Gastrocnemius medialis (tissue), 4 donors: ENCODE measurements around the gene FITM1. TPM values are rescaled to one million over a fixed set of nuclear protein-coding genes. Genes with fewer than 3 reads are reported as not detected.

Experiments used
- ATAC-seq, 2 donors: fragments of 150-250 bp; one replicate each; pipeline ENCODE4 v1.9.1; 2016
- DNase-seq, 2 donors: peaks; one replicate each; pipeline ENCODE4 v3.0.0-alpha.2; 2019
- H3K27ac ChIP-seq, 4 donors: fragments of 200-600 bp; sonication (generic); 1 replicate in 1 of 4; 2 replicates in 3 of 4; pipeline ENCODE4 v1.5.1; 2016 to 2018; ENCODE audit warnings: mild to moderate bottlenecking in 2 of 4, moderate library complexity in 1 of 4
- H3K27me3 ChIP-seq, 3 donors: fragments of 200-600 bp; sonication (generic) in 2 of 3; 1 replicate in 1 of 3; 2 replicates in 2 of 3; pipeline versions ENCODE4 v1.5.1 to v1.6.0; 2016 to 2019; ENCODE audit warnings: mild to moderate bottlenecking in 1 of 3, moderate library complexity in 1 of 3
- H3K36me3 ChIP-seq, 2 donors: fragments of 200-600 bp; sonication (generic) in 1 of 2; one replicate each; pipeline ENCODE4 v1.5.1; 2017 to 2018
- H3K4me1 ChIP-seq, 2 donors: fragments of 200-600 bp; sonication (generic) in 1 of 2; one replicate each; pipeline ENCODE4 v1.5.1; 2016 to 2017; ENCODE audit warnings: mild to moderate bottlenecking in 2 of 2
- H3K4me3 ChIP-seq, 4 donors: fragments of 200-600 bp; sonication (generic) in 3 of 4; 1 replicate in 1 of 4; 2 replicates in 3 of 4; pipeline ENCODE4 v1.5.1; 2016 to 2019; ENCODE audit warnings: mild to moderate bottlenecking in 2 of 4
- H3K9me3 ChIP-seq, 3 donors: fragments of 200-600 bp; sonication (generic) in 2 of 3; 1 replicate in 1 of 3; 2 replicates in 2 of 3; pipeline ENCODE4 v1.5.1; 2016 to 2019
- POLR2A ChIP-seq, 2 donors: fragments of 450-650 bp; IDR thresholded peaks; one replicate each; pipeline ENCODE4 v1.6.1; 2017; ENCODE audit warnings: antibody characterized with exemption in 2 of 2, mild to moderate bottlenecking in 2 of 2, moderate library complexity in 2 of 2
- in situ Hi-C, 4 donors: fragments of 200-750 bp; cut with MboI; loops; one replicate each; pipeline versions ENCODE4 v1.15.0 to v1.8.0; 2017; ENCODE audit warnings: low sequenced_read_pairs in 4 of 4
- intact Hi-C: fragments of 100-400 bp; cut with DNase I; formaldehyde crosslinking; loops from one replicate; pipeline ENCODE4 v1.15.1; 2023; ENCODE audit warnings: low total_unique reads
- total RNA-seq, 4 donors: library from RNA; depleted of rRNA; stranded (reverse); fragments of >200 nt; gene quantifications; one replicate each; pipeline versions ENCODE4 v1.1.0 to v1.2.3, GENCODE V29; 2016
- TF ChIP-seq, protein P1 (sequence below), 5 experiments: fragments of 450-650 bp in 3 of 5; fragments of 200-600 bp in 2 of 5; sonication (generic) in 2 of 5; IDR thresholded peaks in 4 of 5; conservative IDR thresholded peaks in 1 of 5; 1 replicate in 4 of 5; 2 replicates in 1 of 5; pipeline ENCODE4 v1.5.1; 2016 to 2019; ENCODE audit warnings: antibody characterized with exemption in 5 of 5, mild to moderate bottlenecking in 3 of 5, moderate library complexity in 3 of 5

FITM1 gene
- total RNA-seq, 4 donors from 2014 or later = 45.3 to 91.3 (median 65.4) TPM

DNA sequence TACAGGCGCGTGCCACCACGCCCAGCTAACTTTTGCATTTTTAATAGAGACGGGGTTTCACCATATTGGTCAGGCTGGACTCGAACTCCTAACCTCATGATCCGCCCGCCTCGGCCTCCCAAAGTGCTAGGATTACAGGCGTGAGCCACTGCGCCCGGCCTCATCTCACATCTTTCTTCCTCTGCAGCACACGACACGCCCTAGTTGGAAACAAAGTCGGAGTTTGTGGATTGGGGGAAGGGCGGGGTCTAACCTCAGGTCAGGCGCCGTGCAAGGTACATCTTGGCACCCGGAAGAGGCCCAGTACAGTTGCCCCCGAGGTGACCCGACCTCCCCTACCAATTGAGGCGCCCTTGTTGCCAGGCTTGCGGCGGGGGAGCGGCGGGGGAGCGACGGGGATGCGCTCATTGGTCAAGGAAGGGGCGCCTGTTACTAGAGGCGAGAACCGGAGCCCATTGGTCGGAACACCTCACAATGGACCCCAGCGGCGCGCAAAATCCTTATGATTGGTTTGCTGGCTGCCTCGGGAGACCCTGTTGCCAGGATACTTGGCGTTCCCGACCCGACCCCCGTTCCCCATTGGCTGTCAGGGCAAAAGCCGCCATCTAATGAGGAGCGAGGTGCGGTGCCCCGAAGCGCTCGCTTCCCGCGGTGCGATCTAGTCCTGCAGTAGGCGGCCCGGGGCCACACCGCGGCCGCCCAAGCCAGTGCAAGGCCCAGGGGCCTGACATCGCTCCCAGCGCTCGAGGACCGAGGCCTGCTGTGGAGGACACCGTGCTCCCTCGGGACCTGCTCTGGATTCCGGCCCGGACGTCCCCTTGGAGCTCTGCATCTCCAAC, 41.2 kb downstream of the FITM1 start, which contains the start of gene REC8:
Gene REC8 (plus strand): TSS at position 659 of the 839 bp plus-strand sequence. CDS start 473 bp downstream, outside the sequence.
- no peaks in the 10 kb centered on the region for H3K9me3 ChIP-seq
- in situ Hi-C loops = no loop called here
- H3K4me3 ChIP-seq = peak within 1 kb of the TSS in 1 of 4 donors; percentile 21
- H3K4me1 ChIP-seq = peaks cover 4 to 5% of the 10 kb centered on the region in 2 donors
- no peaks in the 10 kb centered on the region for H3K36me3 ChIP-seq
- DNase-seq (peak in 1 of 2 donors; percentile 32), ATAC-seq (peak in 1 of 2 donors; percentile 44)
- intact Hi-C loops = no loop called here
- no peak within 1 kb of the TSS for H3K27ac ChIP-seq
- TF ChIP-seq, protein P1, sequence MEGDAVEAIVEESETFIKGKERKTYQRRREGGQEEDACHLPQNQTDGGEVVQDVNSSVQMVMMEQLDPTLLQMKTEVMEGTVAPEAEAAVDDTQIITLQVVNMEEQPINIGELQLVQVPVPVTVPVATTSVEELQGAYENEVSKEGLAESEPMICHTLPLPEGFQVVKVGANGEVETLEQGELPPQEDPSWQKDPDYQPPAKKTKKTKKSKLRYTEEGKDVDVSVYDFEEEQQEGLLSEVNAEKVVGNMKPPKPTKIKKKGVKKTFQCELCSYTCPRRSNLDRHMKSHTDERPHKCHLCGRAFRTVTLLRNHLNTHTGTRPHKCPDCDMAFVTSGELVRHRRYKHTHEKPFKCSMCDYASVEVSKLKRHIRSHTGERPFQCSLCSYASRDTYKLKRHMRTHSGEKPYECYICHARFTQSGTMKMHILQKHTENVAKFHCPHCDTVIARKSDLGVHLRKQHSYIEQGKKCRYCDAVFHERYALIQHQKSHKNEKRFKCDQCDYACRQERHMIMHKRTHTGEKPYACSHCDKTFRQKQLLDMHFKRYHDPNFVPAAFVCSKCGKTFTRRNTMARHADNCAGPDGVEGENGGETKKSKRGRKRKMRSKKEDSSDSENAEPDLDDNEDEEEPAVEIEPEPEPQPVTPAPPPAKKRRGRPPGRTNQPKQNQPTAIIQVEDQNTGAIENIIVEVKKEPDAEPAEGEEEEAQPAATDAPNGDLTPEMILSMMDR (IDR thresholded peaks at IDR 0.05 in 4 of 5, conservative IDR thresholded peaks at IDR 0.05 in 1 of 5) = no peak
- H3K27me3 ChIP-seq = peaks cover 9 to 21% (median 15%) of the 10 kb centered on the region in 3 donors

DNA sequence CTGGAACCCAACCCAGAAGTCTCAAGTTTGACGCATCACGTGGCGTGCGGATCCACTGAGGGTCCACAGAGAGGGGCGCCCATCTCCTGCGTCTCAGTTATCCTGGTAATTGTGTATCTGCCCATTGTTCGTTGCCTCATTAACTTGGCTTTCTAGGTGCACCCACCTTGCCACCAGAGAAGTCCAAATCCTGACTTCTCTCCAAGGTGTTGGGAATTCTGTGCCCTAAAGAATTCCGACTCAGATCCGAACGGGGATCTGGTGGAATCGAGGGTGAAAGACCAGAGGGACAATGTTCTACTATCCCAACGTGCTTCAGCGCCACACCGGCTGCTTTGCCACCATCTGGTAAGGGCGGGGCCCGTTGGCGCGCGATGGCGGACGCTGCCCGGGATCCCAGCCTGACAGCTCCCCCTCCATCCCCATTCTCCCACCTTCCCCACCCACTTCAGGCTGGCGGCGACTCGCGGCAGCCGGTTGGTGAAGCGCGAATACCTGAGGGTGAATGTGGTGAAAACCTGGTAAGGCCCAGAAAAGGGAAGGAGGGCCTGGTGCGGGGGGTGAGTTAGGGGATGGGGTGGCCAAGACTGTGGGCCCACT, 41.9 kb downstream of the FITM1 start:
- Histone ChIP-seq H3K27ac (no peak overlapping the region), H3K27me3 (peaks cover 9 to 21% (median 15%) of the 10 kb centered on the region in 3 donors), H3K4me1 (peaks cover 4 to 5% of the 10 kb centered on the region in 2 donors), H3K9me3 (no peaks in the 10 kb centered on the region), H3K4me3 (peak overlapping the region in 1 of 4 donors; percentile 21), H3K36me3 (no peaks in the 10 kb centered on the region)
- in situ Hi-C loops = no loop called here
- intact Hi-C loops = no loop called here
- DNase-seq (no peak), ATAC-seq (peak in 1 of 2 donors; percentile 17)
- TF ChIP-seq, protein P1 (IDR thresholded peaks at IDR 0.05 in 4 of 5, conservative IDR thresholded peaks at IDR 0.05 in 1 of 5) = no peak
- no peak for TF ChIP-seq POLR2A (IDR thresholded peaks at IDR 0.05)

GRCh38 chr14:24172871-24173281, 42.4 kb downstream of the FITM1 start:
- Histone ChIP-seq H3K4me1 (peaks cover 4 to 5% of the 10 kb centered on the region in 2 donors), H3K27ac (no peak overlapping the region), H3K36me3 (peaks cover 0 to 2% of the 10 kb centered on the region in 2 donors), H3K27me3 (peaks cover 9 to 21% (median 15%) of the 10 kb centered on the region in 3 donors), H3K9me3 (no peaks in the 10 kb centered on the region), H3K4me3 (no peak overlapping the region)
- in situ Hi-C loops (no loop called here), intact Hi-C loops (no loop called here)
- TF ChIP-seq, protein P1 (IDR thresholded peaks at IDR 0.05 in 4 of 5, conservative IDR thresholded peaks at IDR 0.05 in 1 of 5) = no peak
- TF ChIP-seq POLR2A (IDR thresholded peaks at IDR 0.05) = no peak
- DNase-seq (no peak), ATAC-seq (peak in 1 of 2 donors; percentile 36)

- in situ Hi-C loops = no loop called here
- H3K4me3 ChIP-seq = no peak overlapping the region
- H3K36me3 ChIP-seq = peaks cover 0 to 30% of the 10 kb centered on the region in 2 donors
- no peak overlapping the region for H3K27ac ChIP-seq
- TF ChIP-seq, protein P1 (IDR thresholded peaks at IDR 0.05 in 4 of 5, conservative IDR thresholded peaks at IDR 0.05 in 1 of 5) = no peak
- no peak for TF ChIP-seq POLR2A (IDR thresholded peaks at IDR 0.05)
- ATAC-seq (no peak), DNase-seq (no peak)
- H3K9me3 ChIP-seq = no peaks in the 10 kb centered on the region
- peaks cover under 1 to 11% (median 6%) of the 10 kb centered on the region in 3 donors for H3K27me3 ChIP-seq
- intact Hi-C loops = no loop called here
- H3K4me1 ChIP-seq = peaks cover 10 to 19% of the 10 kb centered on the region in 2 donors
Observed at GRCh38 chr14:24176599-24176998, 46.1 kb downstream of the FITM1 start.
